Skeletal muscle cell (primary cell): ENCODE data around the gene RBM17.
"Not testable (repeated sequence)": the region's sequence is repeated elsewhere in the genome, so short reads cannot be mapped to it uniquely, and the experiment has no call there.

Experiments used
- DNase-seq: peaks from one replicate; pipeline ENCODE4 v3.0.0-alpha.2; 2010; ENCODE audit warnings: low read depth
- H3K4me3 ChIP-seq: 2 replicates; pipeline ENCODE4 v1.5.1; 2011; ENCODE audit warnings: low read depth, mild to moderate bottlenecking, control low read depth, low read length, moderate library complexity

The RBM17 gene

GRCh38 chr10:6107616-6108015, 18.8 kb downstream of the RBM17 start:
- DNase-seq, H3K4me3 ChIP-seq: not testable (repeated sequence)

DNA sequence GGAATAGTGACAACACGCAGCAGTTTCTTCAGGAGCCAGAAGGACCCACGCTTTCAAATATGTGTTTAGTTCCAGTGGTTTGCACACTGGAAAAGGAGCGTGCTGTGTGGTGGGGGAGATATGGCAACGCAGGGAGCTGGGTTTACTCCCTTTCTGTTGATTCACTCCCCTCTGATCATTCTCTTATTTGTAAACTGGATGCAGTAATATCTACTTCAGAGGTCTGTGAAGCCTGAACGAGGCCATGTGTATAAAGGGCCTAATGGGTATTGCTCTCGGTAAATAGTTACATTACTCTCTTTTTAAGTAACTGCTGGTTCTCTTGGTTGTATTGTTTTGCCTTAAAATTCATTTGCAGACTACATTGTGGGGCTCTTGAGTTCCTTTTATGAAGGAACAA, 19.2 kb downstream of the RBM17 start:
- no peak overlapping the region for H3K4me3 ChIP-seq
- DNase-seq = no peak

DNA sequence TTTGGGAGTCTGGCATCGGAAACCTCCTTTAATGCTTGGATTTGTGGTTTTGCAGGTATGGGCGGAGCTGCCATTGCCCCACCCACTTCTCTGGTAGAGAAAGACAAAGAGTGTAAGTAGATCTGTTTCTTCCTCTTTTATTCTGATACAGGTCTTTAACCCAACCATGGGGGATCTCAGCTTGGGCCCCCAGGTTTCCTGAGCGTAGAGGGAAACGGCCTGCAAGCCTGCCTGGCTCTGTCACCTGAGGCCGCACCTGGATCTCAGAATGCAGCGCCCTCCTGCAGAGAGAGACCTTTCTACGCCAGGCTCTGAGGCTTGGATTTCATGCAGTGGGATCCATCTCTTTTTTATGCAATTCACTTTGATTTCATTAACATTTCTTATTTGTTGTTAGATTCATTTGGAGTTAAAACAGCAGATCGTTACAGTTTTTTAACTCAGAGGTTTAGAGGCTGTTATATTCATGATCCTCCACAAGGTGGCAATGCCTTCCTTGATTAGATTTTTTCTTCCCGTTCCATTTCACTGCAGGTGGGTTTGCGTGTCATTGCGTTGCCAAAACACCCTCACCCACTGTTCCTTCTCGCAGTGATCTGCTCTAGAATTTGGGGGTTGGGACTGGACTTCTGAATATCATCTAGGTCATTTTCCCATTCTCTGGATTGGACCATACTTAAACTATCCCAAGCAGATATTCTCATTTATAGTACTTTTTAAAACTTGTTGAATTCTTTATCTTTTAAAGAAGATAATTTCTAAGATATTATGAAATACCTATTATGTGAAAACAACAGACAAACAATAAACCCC, 20.0 kb downstream of the RBM17 start:
- no peak for DNase-seq
- H3K4me3 ChIP-seq = no peak overlapping the region

DNA sequence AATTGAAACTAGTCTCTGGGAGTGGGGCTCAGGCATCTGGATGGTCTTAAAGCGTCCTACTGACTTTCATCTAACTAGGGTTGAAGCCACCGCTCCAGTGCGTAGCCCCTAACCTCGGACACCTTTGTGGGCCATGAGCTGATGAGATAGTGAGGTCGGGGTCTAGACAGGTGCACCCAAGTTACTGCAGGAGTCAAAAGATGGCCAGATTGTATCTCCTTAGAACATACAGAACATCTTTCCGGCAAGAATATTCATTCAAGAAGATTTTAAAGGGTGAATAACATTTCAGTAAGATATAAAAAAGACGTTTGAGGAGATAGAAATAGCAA, 20.6 kb downstream of the RBM17 start:
- no peak for DNase-seq
- H3K4me3 ChIP-seq = no peak overlapping the region

DNA sequence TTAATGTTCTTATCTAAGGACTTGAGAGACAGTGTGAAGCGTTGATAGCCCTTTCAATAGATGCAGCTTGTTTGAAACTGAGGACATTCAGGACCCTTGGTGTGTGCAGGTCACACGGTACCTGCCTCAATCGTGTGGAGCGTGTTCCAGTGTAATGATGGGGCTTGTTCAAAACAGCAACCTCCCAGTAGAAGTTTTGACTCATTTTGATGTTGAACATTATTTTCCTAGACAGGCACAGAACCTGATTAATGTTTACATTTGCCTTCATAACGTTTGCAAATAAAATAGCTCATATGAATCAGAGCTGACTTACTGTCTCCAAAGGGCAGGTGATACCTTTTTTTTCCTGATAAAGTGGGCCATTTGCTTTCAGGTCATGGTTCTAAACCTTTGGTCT, 21.3 kb downstream of the RBM17 start:
- DNase-seq = no peak

DNA sequence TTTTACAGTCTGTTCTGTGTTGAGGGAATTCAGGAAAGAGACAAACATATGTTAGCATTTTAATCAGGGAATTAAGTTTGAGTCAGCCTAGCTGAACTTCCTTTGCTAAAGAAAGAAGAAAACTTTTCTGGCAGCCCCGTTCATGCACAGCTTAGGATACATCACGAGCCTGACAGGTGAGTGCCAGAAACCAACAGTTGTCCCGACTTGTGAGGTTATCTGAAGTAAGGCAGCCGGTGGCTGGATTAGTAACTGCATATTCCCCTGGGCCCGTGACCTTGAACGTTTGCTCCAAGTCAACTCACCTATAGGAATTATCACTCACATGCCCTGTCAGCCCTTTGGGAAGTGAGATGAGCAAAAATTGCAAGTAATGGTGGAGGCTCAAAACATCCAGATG, 24.1 kb downstream of the RBM17 start:
- H3K4me3 ChIP-seq = no peak overlapping the region

More for the DNA sequence above, 21.3 kb downstream of the RBM17 start:
- no peak overlapping the region for H3K4me3 ChIP-seq

GRCh38 chr10:6114299-6114698, 25.5 kb downstream of the RBM17 start:
- DNase-seq = no peak
- H3K4me3 ChIP-seq = no peak overlapping the region

More for the DNA sequence above, 24.1 kb downstream of the RBM17 start:
- DNase-seq = no peak

DNA sequence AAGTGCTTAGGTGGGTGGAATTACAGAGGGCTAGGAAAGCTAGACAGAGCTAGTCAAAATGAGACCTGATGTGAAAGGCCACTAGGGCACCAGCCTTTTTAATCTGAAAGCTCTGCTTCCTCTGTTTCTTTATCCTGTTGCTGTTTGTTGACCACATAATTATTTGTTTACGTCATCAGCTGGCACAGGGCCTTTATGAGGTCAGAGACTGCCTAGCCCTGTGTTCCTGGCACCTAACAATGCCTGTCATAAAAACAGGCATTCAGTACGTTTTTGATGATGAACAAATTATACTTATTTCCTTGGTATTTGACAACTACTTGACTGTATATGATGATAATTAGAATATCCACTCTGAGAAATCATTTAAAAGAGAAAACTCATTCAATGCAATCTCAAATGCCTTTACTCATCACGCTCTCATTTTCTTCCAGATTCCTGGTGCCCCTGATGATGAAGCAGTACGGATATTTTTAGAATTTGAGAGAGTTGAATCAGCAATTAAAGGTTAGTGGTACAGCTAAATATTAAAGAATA, 26.0 kb downstream of the RBM17 start:
- DNase-seq = no peak
- no peak overlapping the region for H3K4me3 ChIP-seq

GRCh38 chr10:6115411-6115810, 26.6 kb downstream of the RBM17 start:
- no peak for DNase-seq

DNA sequence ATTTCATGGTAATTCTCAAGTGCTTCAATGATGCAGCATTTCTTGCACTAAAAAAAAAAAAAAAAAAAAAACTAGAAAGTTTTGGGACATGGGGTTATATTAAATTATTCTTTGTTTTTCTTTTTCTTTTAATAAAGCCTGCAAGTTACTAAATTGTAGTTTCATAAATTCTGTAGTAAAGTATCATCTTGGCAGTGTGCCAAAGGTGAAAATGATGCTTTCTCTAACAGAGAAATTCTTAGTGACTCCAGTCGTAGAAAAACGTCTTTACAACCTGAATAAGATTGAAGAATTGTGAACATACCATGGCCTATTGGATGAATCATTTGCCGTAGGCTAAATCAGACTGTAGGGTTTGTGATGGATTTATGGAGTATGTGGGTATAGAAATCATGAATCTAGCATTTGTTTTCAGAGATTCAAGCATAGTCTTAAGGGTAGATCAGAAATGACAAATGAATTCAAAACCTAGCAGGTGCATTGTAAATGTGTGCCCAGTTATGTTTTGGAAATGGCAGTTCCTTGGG, 27.1 kb downstream of the RBM17 start:
- no peak overlapping the region for H3K4me3 ChIP-seq
- no peak for DNase-seq

More at GRCh38 chr10:6115411-6115810, 26.6 kb downstream of the RBM17 start:
- no peak overlapping the region for H3K4me3 ChIP-seq

DNA sequence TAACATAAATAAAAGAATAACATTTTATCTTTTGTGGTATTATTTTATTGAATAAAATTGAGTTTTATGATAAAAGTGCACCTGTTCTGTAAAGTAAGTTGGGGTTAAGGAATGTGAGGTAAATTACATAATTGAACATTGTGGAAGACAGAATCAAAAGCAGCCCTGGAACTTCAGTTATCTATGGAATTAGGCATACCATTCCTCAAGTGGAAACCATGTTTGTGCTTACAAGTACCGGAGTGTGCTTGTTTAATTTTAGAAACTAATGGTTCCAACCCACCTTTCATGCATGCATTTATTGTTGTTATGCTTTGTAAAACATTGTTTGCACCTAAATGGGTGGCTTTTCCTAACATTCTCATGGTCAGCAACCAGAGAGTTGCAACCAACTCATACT, 28.0 kb downstream of the RBM17 start:
- H3K4me3 ChIP-seq = no peak overlapping the region
- DNase-seq = no peak

DNA sequence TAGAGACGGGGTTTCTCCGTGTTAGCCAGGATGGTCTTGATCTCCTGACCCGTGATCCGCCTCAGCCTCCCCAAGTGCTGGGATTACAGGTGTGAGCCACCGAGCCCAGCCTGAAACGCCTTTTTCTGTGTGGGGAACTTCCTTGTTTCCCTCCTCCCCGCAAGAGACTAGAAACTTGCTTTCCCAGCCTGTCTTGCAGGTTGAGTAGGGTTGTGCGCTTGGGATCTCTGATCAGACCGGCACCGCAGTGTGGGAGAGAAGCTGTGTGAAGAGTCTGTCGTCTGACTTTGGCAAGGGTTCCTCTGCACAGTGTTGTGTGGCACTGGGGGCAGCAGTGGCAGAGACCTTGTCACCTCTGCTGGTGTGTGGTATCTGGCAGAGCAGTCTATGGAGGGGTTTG, 28.9 kb downstream of the RBM17 start:
- H3K4me3 ChIP-seq = no peak overlapping the region
- no peak for DNase-seq

- H3K4me3 ChIP-seq = no peak overlapping the region
- no peak for DNase-seq
These were observed 30.6 kb downstream of the RBM17 start for GRCh38 chr10:6119423-6119822.

- no peak for DNase-seq
- no peak overlapping the region for H3K4me3 ChIP-seq
These were observed 31.1 kb downstream of the RBM17 start for GRCh38 chr10:6119962-6120361.

DNA sequence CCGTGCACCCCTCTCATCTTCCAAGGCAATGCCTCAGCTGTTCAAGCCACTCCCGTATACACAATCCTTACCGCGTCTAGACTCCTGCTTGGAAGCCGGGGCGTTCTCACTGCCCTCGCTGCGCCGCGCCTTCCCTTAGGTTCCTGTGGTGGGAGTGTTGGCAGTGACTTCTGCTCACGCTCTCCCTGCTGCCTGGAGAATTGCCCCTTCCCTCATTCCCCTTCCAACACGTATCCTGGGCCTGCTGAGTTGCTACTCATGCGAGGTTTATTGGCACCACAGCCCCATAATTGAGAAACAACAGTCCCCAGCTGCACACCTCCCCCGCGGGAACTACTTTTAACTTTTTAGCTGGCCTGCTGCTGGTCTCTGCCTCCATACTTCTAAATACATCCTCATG, 31.9 kb downstream of the RBM17 start:
- no peak overlapping the region for H3K4me3 ChIP-seq
- no peak for DNase-seq

DNA sequence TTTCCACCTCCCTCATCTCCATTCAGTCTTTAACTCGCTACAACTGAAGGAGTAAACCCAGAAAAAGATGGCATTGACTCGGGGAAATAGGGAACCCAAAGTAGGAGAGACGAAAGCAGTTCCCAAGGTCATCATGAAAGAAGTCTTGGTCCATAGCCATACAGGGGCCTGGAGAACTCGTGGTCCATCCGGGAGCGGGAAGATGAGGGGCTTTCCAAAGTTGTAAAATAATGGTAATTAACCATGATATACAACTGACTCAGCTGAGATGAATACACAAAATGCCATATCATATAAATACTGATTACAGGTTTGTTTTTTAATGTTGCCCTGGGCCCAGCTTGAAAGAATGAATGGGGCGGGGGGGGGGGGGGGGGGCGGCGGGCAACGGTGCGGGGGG, 32.3 kb downstream of the RBM17 start:
- no peak for DNase-seq
- no peak overlapping the region for H3K4me3 ChIP-seq

- H3K4me3 ChIP-seq = no peak overlapping the region
- DNase-seq = no peak
These were observed 34.7 kb downstream of the RBM17 start for GRCh38 chr10:6123532-6123931.

GRCh38 chr10:6124666-6125065, 35.8 kb downstream of the RBM17 start:
- DNase-seq = no peak
- H3K4me3 ChIP-seq = no peak overlapping the region

DNA sequence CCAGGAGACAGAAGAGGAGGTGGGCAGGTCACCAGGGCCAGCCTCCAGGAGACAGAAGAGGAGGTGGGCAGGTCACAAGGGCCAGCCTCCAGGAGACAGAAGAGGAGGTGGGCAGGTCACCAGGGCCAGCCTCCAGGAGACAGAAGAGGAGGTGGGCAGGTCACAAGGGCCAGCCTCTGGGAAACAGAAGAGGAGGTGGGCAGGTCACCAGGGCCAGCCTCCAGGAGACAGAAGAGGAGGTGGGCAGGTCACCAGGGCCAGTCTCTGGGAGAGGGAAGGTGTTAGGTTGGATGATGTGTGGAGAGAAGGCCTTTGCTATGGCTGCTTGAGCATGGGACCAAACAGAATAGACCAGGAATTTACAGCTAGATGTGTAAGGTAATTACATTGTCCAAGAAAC, 38.6 kb downstream of the RBM17 start:
- H3K4me3 ChIP-seq, DNase-seq: not testable (repeated sequence)

GRCh38 chr10:6128087-6128486, 39.3 kb downstream of the RBM17 start:
- H3K4me3 ChIP-seq = no peak overlapping the region
- no peak for DNase-seq

DNA sequence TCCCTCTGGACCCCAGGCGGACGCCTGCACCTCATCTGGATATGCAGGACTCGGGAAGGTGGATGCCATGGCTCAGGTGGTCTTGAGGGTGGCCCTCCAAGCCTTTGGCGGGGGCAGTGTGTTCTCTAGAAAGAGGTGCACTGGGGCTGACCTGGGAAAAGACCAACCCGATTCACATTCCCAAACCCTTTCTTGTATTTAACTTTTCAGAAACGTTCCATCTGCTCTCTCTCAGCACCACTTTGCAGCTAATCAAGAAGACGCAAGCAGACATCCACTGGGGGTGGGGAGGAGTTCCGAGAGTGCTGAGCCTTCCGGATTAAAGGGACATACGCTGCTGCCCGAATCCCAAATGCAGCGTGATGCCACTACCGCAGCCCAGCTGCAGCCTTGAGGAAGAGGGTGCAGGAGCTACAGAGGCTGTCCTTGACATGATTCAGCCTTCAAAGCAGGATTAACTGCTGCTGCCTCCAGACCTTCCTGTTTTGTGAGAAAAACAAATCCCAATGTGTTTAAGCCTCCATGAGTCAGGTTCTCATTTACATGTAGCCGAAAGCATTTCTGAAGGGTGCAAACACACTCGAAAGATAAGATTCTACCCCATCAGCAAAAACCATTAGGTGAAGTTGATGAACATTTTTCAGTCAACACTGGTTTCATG, 39.9 kb downstream of the RBM17 start:
- no peak overlapping the region for H3K4me3 ChIP-seq
- DNase-seq = no peak
